Measurements from ENCODE around the gene ASPA.

Gene ASPA

GRCh38 chr17:3535253-3535995 is 59.6 kb downstream of the ASPA start:
- DNase-seq, result no peak

GRCh38 chr17:3536716-3537115 is 60.9 kb downstream of the ASPA start:
- no peak for DNase-seq

DNA sequence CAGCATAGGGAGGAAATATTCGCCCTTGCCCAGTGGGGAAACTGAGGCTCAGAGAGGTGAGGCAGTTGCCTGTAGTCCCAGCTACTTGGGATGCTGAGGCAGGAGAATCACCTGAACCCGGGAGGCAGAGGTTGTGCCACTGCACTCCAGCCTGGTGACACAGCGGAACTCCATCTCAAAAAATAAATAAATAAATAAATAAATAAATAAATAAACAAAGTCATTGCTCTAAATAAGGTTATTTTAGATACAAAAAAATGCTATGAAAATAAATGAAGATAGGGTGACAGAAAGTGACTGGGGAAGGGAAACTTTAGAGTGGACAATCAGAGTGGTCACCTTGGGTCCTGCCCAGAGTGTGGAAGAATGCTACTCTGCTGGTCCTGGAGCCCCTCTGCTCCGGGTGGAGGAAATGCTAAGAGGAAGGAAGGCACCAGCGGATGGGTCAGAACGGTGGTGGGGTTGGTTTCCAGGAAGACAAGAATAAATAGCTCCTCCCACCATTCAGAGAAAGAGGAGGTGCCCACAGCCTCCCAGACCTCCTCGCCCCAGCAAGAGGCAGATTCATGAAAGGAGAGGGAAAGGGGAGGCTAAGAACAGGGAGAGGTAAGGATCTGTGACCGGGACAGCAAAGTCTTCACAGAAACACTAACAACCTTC is 64.2 kb downstream of the ASPA start:
- no peak for DNase-seq

DNA sequence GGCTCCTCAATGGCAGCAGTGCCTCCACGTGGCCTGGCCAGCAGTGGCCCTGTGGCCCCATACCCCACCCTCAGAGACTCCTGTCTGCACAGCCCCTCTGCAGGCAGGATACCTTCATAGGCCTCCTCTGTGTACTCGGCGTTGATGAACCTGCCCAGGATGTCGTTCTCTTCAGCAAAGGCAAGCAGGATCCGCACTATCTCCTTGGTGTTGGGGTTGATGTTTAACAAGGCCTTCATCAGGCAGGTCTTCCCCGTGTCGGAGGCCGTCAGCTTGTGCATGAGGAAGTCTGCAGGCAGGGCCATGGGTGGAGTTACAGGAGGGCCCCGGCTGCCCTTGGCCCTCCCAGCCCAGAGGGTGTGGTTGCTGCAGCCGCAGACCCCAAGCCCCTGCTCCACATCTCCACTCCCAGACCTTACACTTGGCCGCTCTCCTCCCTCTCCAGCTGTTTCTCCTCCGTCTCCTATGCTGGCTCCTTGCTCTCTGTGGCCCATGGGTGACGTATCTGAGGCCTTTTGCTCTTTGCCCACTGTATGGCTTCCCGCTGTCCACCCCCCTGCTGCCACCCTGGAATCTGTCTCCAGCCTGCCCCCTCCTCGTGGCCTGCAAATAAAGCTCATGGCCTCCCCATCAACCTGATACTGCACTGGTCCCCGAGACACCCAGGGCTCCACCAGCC is 66.8 kb downstream of the ASPA start:
- DNase-seq, result no peak

GRCh38 chr17:3543453-3543852 is 67.7 kb downstream of the ASPA start:
- DNase-seq, result no peak

DNA sequence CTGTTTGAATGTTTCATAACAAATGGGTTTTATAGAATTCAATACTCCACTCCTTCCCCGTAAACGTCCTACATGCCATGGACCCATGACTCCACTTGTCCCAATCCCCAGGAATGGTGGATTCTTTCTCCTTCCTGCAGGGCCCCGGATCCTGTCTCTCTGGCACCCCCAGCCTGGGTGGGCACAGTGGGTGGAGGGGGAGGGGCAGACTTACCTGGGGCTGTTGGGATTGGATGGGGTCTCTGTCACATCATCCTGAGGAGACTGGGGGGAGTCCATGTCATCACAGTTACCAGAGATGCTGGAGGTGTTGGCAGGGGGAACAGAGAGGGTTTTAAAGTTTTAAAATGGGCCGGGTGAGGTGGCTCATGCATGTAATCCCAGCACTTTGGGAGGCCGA is 68.6 kb downstream of the ASPA start:
- no peak for DNase-seq

DNA sequence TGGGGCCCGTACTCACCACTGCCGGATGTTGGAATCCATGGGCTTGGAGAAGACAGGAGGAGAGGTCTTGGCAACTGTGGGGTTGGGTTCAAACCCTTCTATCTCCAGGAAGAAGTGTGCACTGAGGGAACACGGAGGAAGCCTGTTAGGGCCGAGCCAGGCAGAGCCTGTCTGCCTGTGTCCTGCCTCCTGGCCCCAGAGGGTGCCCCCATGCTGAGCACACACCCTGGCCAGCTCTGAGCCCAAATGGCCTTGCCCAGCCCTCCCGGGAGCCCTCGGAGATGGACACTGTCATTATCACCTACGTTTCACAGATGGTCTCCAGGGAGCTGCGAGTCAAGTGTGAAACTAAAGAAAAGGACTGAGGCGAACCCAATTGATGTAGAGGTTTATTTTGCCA is 69.4 kb downstream of the ASPA start:
- no peak for DNase-seq

DNA sequence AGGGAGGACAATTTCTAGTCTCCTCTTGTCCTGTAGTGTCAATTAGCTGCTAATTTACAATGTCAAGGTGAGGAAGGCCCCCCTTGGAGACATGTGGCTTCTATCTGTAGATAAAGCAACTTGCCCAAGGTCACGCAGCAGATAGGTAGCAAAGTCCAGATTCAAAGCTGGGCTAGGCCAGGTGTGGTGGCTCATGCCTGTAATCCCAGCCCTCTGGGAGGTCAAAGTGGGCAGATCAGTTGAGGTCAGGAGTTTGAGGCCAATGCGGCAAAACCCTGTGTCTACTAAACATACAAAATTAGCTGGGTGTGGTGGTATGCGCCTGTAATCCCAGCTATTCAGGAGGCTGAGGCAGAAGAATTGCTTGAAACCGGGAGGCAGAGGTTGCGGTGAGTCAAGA is 70.7 kb downstream of the ASPA start:
- DNase-seq, result no peak

- DNase-seq, result no peak
Measured at GRCh38 chr17:3546997-3547396, 71.2 kb downstream of the ASPA start.

GRCh38 chr17:3547628-3548027 is 71.8 kb downstream of the ASPA start:
- no peak for DNase-seq

GRCh38 chr17:3549610-3550162 is 73.9 kb downstream of the ASPA start:
- no peak for DNase-seq

GRCh38 chr17:3551189-3551588 is 75.4 kb downstream of the ASPA start:
- no peak for DNase-seq

DNA sequence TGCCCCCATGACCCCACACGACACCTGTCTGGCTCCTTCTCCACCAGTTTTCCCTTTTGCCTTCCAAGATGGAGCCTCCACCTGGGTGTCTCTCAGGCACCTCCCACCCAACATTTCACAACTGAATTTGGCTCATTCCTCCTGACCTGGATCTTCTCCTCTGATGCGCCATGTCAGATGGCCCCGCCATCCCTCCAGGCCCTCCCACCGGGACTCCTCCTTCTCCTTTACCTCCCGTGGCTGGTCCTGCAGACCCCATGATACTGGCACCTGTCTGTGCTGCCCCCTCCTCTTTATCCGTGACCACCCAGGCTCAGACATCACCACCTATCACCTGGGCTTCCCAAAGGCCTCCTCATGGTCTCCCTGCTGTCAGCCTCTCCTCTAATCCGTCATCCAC is 77.1 kb downstream of the ASPA start:
- DNase-seq, result no peak

Measured in NCI-H1436 treated with DMSO at 0.1 percent for 48 hours (cell line).